NCI-H446 treated with DMSO at 0.1 percent for 48 hours (cell line): ENCODE data around the gene PPFIBP2.

Experiments
- DNase-seq: peaks from one replicate; lab custom pipeline; 2025; lab: John Stamatoyannopoulos, UW

The PPFIBP2 gene

GRCh38 chr11:7603031-7603781 is 89.4 kb downstream of the PPFIBP2 start:
- DNase-seq: no peak

GRCh38 chr11:7604331-7604955 is 90.6 kb downstream of the PPFIBP2 start:
- DNase-seq: no peak

- no peak for DNase-seq
Measured at GRCh38 chr11:7605186-7605943, 91.6 kb downstream of the PPFIBP2 start.

GRCh38 chr11:7606496-7606895 is 92.7 kb downstream of the PPFIBP2 start:
- DNase-seq: no peak

- no peak for DNase-seq
Measured at GRCh38 chr11:7609015-7609414, 95.2 kb downstream of the PPFIBP2 start.

GRCh38 chr11:7609521-7609920 is 95.7 kb downstream of the PPFIBP2 start:
- DNase-seq: no peak

GRCh38 chr11:7610393-7610792 is 96.6 kb downstream of the PPFIBP2 start:
- no peak for DNase-seq

- no peak for DNase-seq
Measured at GRCh38 chr11:7611411-7611810, 97.6 kb downstream of the PPFIBP2 start.

- DNase-seq: no peak
Measured at GRCh38 chr11:7612056-7612660, 98.4 kb downstream of the PPFIBP2 start.

- DNase-seq: no peak
Measured at GRCh38 chr11:7612661-7613393, 99.0 kb downstream of the PPFIBP2 start.

- no peak for DNase-seq
Measured at GRCh38 chr11:7613394-7613720, 99.6 kb downstream of the PPFIBP2 start.

GRCh38 chr11:7614656-7615055 is 100.9 kb downstream of the PPFIBP2 start:
- no peak for DNase-seq

GRCh38 chr11:7617032-7617431 is 103.2 kb downstream of the PPFIBP2 start:
- no peak for DNase-seq

- no peak for DNase-seq
Measured at GRCh38 chr11:7619322-7619721, 105.5 kb downstream of the PPFIBP2 start.

- DNase-seq: no peak
Measured at GRCh38 chr11:7621090-7621489, 107.3 kb downstream of the PPFIBP2 start.

GRCh38 chr11:7621554-7621953 is 107.8 kb downstream of the PPFIBP2 start:
- no peak for DNase-seq

- DNase-seq: no peak
Measured at GRCh38 chr11:7622721-7623120, 108.9 kb downstream of the PPFIBP2 start.

GRCh38 chr11:7628660-7629059 is 114.9 kb downstream of the PPFIBP2 start:
- DNase-seq: no peak

- DNase-seq: no peak
Measured at GRCh38 chr11:7630002-7630401, 116.2 kb downstream of the PPFIBP2 start.

GRCh38 chr11:7632211-7632610 is 118.4 kb downstream of the PPFIBP2 start:
- DNase-seq: no peak

- DNase-seq: peak; percentile 8
Measured at GRCh38 chr11:7635137-7635536, 121.3 kb downstream of the PPFIBP2 start.

- no peak for DNase-seq
Measured at GRCh38 chr11:7635708-7636107, 121.9 kb downstream of the PPFIBP2 start.
